Memory B cell (primary cell): ENCODE measurements around the gene ZEB2.
A peak's percentile ranks its signal among the peaks of the same experiment; 100 is the strongest.

ENCODE experiments used
- ATAC-seq: fragments of 150-1000 bp; cut with Tn5 transposase; 2 replicates; pipeline ENCODE4 v1.10.0; 2021; ENCODE audit warnings: low read depth, mild to moderate bottlenecking, moderate library complexity
- DNase-seq, 2 donors: peaks; one replicate each; pipeline ENCODE4 v3.0.0; 2022; ENCODE audit warnings: low spot score in 2 of 2
- H3K27ac Mint-ChIP-seq: one replicate; pipeline ENCODE4 v1.8.0; 2022; ENCODE audit warnings: mild to moderate bottlenecking, moderate library complexity, mixed read lengths
- H3K27me3 Mint-ChIP-seq: one replicate; pipeline ENCODE4 v1.8.0; 2022; ENCODE audit warnings: mixed read lengths
- H3K36me3 Mint-ChIP-seq: one replicate; pipeline ENCODE4 v1.8.0; 2022; ENCODE audit warnings: mild to moderate bottlenecking, mixed read lengths
- H3K4me1 Mint-ChIP-seq: one replicate; pipeline ENCODE4 v1.8.0; 2022; ENCODE audit warnings: mixed read lengths
- H3K4me3 Mint-ChIP-seq: one replicate; pipeline ENCODE4 v1.8.0; 2022; ENCODE audit warnings: mild to moderate bottlenecking, moderate library complexity, mixed read lengths
- H3K9me3 Mint-ChIP-seq: one replicate; pipeline ENCODE4 v1.8.0; 2022; ENCODE audit warnings: mixed read lengths

Gene ZEB2

DNA sequence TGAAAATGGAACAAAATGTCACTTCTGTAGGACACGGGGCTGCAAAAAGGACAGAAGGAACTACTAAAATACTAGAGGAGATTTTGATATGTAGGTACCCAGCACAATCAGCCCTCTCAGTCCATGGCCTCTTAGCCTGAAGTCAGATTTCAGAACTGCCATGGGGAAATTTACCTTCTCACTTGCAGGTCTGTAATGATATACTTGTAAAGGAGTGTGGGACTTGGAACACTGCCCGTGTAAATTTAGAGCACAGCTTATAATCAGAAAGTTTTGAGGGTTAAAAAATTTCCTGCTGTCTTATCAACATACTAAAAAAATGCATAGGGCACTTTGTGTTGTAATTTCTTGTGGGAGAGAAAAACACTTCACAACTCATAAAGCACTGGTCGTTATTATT, 60.6 kb downstream of the ZEB2 start:
- H3K9me3 Mint-ChIP-seq = no peaks in the 10 kb centered on the region
- no peaks in the 10 kb centered on the region for H3K27me3 Mint-ChIP-seq
- DNase-seq = no peak
- peaks cover 6% of the 10 kb centered on the region for H3K36me3 Mint-ChIP-seq
- no peak overlapping the region for H3K4me3 Mint-ChIP-seq
- peaks cover 45% of the 10 kb centered on the region for H3K4me1 Mint-ChIP-seq
- H3K27ac Mint-ChIP-seq = peak overlapping the region; percentile 40
- no peak for ATAC-seq

DNA sequence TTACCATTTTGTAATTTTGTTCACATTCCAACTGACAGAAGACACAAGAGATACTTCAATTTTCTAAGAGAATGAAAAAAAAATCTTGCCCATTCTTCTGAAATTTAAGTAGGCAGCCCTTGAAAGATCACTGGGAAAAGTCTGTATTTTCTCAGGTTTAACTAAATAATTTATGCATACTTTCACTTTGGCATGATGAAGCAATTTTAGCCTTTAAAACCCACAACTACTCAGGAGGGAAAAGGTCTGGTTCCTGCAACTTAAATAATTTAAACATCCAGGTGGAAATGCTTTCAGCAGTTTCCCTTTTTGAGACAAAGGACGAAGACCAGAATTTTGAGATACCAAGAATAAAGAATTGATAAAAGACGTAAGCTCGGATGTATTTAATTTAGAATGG, 61.4 kb downstream of the ZEB2 start:
- H3K4me1 Mint-ChIP-seq = peaks cover 49% of the 10 kb centered on the region
- H3K27ac Mint-ChIP-seq = peak overlapping the region; percentile 40
- H3K36me3 Mint-ChIP-seq = peaks cover 3% of the 10 kb centered on the region
- no peaks in the 10 kb centered on the region for H3K27me3 Mint-ChIP-seq
- no peak for ATAC-seq
- no peak for DNase-seq
- H3K4me3 Mint-ChIP-seq = no peak overlapping the region
- no peaks in the 10 kb centered on the region for H3K9me3 Mint-ChIP-seq

DNA sequence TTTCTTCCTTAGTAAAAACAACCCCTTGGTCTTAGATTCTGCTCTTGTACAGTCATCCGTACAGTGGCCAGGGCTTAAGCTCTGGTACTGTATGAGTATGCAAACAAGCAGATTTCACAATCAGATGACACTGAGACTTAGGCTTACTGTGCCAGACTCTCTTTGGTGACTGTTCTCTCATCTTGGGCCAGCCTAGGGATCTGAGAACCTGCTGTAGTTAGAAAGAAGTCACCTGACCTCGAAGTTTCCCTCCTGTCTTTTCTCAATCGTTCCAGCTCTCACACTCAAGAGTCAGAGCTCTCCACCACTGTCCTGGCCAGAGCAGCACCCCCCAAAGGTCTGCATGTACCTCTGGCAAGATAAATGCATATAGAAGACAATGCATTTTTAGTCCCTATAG, 63.2 kb downstream of the ZEB2 start:
- DNase-seq = no peak
- Mint-ChIP-seq H3K4me1 (peaks cover 57% of the 10 kb centered on the region), H3K27ac (peak overlapping the region; percentile 35)

DNA sequence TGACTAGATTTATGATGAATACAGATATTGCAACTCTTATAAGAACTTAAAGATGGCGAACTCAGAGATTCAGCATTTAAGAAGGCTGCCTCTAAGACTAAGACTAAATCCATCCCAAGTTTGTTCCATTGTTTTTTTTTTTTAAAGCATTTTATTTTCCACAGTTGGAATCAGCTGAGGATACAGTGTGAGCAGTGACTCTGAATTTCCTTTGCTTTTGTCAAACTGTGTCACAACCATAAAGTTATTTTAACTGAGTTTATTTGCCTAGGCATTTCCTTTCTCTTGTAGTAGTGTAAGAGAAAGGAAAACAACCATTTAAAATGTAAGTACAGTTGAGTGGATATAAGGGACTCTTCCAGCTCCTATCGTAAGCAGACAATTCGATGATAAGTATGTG, 63.9 kb downstream of the ZEB2 start:
- Mint-ChIP-seq H3K4me1 (peaks cover 51% of the 10 kb centered on the region), H3K4me3 (no peak overlapping the region), H3K27me3 (no peaks in the 10 kb centered on the region), H3K9me3 (no peaks in the 10 kb centered on the region), H3K27ac (peak overlapping the region; percentile 35), H3K36me3 (peaks cover 3% of the 10 kb centered on the region)
- no peak for ATAC-seq
- no peak for DNase-seq

More for the DNA sequence above, 63.2 kb downstream of the ZEB2 start:
- peak; percentile 74 for ATAC-seq
- H3K9me3 Mint-ChIP-seq = no peaks in the 10 kb centered on the region
- peaks cover 3% of the 10 kb centered on the region for H3K36me3 Mint-ChIP-seq
- H3K4me3 Mint-ChIP-seq = no peak overlapping the region
- H3K27me3 Mint-ChIP-seq = no peaks in the 10 kb centered on the region

DNA sequence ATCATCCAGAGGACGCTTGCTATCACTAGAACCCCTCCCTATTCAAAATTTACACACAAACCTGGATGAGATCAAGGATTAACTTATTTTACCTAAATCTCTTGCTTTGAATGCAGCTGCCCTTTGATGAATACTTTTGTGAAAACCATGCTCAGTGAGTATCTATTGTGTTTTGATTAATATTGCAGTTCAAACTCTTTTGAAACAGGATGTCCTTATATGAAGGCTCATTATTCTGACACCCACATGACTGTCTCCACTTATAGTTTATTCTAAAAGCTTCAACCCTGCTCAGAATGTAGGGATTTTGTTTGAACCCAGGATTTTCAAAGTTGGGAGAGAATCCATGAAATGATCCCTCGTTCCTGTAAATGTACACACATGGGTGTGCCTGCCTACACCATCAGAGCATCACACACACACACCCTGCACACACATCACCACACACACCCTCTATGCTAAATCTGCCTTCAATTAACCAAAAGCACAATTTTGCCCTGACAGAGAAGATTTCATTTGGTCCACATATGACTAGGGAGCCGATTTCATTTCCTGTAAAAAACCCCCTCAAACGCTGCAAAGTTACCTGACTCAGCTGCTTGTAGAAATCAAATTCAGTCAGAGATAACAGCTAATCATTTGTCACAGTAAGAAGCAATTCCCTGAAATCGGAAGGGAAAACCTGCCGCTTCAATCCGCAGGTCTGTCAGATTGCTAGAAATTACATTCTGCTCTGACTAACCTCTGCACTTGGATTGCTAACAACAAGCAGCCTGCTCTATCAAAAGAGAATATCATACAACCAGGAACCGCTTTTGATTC, 65.2 kb downstream of the ZEB2 start:
- H3K4me1 Mint-ChIP-seq = peaks cover 53% of the 10 kb centered on the region
- H3K27ac Mint-ChIP-seq = peak overlapping the region; percentile 35
- no peak for DNase-seq
- ATAC-seq = peak; percentile 51
- H3K27me3 Mint-ChIP-seq = no peaks in the 10 kb centered on the region
- no peaks in the 10 kb centered on the region for H3K9me3 Mint-ChIP-seq
- peaks cover 3% of the 10 kb centered on the region for H3K36me3 Mint-ChIP-seq
- H3K4me3 Mint-ChIP-seq = peak overlapping the region; percentile 25

DNA sequence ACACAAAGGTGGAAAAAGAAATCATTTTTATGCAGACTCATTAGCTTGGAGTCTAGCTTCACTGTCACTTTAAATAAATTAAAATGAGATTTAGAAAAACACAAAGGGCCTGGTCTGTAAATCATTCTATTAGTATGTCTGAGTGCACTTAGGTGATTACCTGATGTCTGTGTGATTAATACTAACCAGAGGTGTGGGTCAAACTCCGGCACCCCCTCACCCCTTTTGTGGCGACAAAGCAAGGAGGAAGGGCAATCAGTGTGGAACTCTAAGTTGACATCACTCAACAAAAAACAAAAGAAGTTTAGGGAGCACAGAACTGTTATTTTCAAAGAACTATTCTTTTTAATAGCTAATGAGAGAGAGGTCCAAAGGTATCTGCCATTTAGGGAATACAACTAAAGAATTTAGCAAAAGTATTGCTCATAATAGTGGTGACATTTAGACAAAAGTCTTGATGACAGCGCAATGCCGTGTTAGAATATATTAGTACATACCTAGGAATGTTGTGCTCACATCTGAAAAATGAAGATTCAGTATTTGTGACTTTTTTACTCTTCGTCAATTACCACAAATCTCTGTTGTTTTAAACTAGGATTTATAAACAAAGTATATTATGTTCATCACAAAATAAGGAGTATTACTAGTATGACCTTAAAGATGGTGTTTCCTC, 66.3 kb downstream of the ZEB2 start:
- Mint-ChIP-seq H3K9me3 (no peaks in the 10 kb centered on the region), H3K4me3 (no peak overlapping the region), H3K27ac (peak overlapping the region; percentile 31), H3K36me3 (peaks cover 3% of the 10 kb centered on the region), H3K4me1 (peaks cover 54% of the 10 kb centered on the region), H3K27me3 (no peaks in the 10 kb centered on the region)
- DNase-seq = no peak
- ATAC-seq = no peak

DNA sequence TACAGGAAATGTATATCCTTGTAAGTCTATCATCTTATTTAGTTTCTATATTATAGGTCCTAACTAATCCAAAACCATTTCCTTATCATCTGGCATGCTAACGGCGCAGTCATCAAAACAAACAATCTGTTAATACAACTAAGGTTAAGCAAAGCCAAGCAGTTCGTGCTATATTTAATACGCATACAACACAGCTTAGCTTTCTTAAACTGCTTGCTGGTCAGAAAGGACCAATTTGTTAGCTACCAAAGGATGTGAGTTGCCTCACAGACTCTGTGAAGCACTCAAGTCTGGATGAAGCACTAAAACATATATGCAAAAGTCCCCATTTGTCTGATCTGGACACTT, 67.0 kb downstream of the ZEB2 start:
- no peaks in the 10 kb centered on the region for H3K9me3 Mint-ChIP-seq
- ATAC-seq = no peak
- peaks cover 56% of the 10 kb centered on the region for H3K4me1 Mint-ChIP-seq
- H3K27me3 Mint-ChIP-seq = no peaks in the 10 kb centered on the region
- H3K27ac Mint-ChIP-seq = peak overlapping the region; percentile 31
- H3K4me3 Mint-ChIP-seq = no peak overlapping the region
- DNase-seq = no peak
- H3K36me3 Mint-ChIP-seq = peaks cover 3% of the 10 kb centered on the region

DNA sequence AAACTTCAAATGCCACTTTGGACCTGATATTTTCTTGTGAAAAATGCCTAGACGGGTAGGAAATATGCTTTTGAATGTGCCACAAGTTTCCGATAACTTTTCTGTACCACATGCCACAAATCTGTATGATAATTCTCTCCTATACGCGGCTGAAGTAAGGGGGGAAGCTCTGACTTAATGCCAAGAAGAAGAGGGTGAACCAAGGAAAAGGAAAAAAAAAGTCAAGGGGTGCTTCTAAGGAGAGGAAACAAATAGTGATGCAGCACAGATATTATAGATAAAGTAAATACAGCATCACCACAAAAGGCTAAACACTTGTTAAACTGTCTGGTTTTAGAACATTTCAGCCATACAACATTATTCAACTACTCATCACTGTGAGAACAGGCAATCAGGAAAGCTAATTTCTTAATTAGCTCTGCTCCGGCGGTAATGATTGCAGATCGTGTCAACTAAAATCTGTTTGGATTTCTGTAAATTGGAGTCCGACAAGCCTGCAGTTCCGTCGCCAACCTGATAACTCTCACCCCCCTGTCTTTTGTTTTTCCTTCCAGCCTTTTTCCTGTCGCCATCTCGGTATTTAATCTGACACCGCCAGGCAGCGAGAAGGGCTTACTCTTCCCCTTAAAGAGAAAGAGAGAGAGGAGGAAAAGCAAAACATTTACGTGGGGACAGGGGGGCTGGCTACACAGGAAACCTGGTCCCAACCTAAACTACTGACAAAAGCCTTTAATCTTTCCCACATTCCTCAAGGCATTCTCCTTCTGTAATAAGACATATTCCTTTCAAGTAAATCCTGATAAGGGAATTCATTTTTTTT, 67.5 kb downstream of the ZEB2 start:
- no peaks in the 10 kb centered on the region for H3K27me3 Mint-ChIP-seq
- H3K36me3 Mint-ChIP-seq = peaks cover 3% of the 10 kb centered on the region
- peak overlapping the region; percentile 11 for H3K4me3 Mint-ChIP-seq
- peaks cover 58% of the 10 kb centered on the region for H3K4me1 Mint-ChIP-seq
- H3K9me3 Mint-ChIP-seq = no peaks in the 10 kb centered on the region
- ATAC-seq (no peak), DNase-seq (no peak)
- H3K27ac Mint-ChIP-seq = peak overlapping the region; percentile 83

DNA sequence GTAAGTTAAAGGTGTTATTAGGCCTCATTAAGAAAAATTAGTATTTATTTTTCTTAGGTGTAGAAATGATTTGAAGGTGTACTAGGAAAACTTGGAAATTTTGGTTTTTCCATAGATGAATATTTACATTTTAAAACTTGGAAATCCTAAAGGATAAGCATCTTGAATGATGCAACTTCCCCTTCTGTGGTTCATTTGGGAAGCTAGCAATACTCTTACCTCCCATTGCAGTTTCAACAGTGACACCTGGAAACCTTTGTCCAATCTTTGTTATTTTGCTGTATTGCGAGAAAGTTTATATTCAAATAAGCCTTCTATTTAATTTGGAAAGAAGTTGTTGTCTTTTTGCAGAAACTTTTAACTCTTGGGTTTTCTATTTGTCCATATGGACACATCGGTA, 68.5 kb downstream of the ZEB2 start:
- H3K4me3 Mint-ChIP-seq = no peak overlapping the region
- H3K27ac Mint-ChIP-seq = no peak overlapping the region
- DNase-seq = no peak
- peaks cover 53% of the 10 kb centered on the region for H3K4me1 Mint-ChIP-seq
- H3K36me3 Mint-ChIP-seq = peaks cover 3% of the 10 kb centered on the region
- ATAC-seq = no peak
- H3K9me3 Mint-ChIP-seq = no peaks in the 10 kb centered on the region
- no peaks in the 10 kb centered on the region for H3K27me3 Mint-ChIP-seq

DNA sequence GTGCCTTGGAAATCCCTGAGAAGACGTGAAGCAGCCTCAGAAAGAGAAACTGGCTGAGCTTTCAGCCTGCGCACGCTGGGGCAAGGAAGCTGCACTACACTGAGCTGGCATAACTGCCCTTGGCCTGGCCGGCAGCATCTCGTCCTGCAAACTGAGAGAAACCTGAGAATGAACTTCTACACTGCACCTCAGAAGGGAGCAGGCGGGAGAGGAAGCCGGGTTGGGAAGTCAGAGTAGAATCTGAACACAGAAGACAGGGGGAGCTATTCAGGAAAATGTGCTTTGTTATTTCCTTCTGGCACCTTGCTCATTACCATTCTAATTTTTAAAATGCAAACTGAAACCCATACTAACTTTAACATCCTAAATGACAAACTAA, 70.9 kb downstream of the ZEB2 start:
- Mint-ChIP-seq H3K4me1 (peaks cover 47% of the 10 kb centered on the region), H3K27ac (peak overlapping the region; percentile 68), H3K9me3 (no peaks in the 10 kb centered on the region), H3K27me3 (no peaks in the 10 kb centered on the region), H3K36me3 (peaks cover 9% of the 10 kb centered on the region), H3K4me3 (peak overlapping the region; percentile 76)
- ATAC-seq = peak; percentile 86
- peak; percentile 8 to 23 for DNase-seq

DNA sequence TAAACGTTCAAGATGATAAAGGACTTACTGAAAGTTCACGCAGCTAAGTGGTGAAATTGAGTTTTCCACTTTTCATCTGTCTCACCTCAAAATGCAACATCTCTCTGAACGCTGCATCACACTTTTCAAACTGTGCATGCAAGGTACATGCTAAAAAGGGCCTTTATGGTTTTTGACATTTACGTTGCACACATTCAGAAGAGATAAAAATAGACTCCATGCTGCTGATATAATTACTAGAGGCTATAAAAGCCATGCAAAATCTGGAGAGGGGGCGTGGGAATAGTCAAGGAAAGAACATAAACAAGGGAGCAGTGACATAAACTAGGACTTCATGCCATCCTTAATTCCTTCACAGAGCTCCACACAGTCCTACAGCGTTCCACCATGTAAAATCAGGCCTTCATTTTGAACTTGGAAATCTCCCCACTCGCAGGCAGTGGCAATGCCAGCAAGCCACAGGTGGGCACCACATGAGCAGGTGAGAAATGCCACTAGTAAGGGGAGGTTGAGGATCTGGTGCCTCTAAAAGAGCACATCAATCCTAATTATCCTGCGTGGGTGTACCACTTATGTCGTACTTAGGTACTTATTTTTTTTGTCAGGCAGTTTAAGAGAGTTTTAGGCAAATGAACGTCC, 71.4 kb downstream of the ZEB2 start:
- Mint-ChIP-seq H3K9me3 (no peaks in the 10 kb centered on the region), H3K36me3 (peaks cover 9% of the 10 kb centered on the region), H3K27me3 (no peaks in the 10 kb centered on the region), H3K4me1 (peaks cover 48% of the 10 kb centered on the region), H3K4me3 (peak overlapping the region; percentile 76), H3K27ac (peak overlapping the region; percentile 68)
- ATAC-seq (no peak), DNase-seq (no peak)

DNA sequence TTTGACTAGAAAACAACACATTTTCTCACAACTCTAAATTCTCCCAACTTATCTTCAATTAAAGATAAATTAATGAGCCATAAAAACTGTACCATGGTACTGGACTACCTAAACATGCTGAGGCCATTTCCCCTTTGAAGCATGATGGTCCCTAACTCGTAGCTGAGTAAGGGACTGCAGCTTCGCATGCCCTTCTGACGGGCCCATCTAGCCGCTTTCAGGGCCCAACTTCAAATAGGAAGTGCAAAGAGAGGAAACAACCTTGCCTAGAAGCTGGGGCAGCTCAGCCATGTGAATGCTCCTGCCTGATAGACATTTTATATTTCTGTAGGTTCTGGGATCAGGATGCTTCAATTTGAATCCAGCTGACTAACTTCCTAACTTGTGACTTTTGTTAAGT, 72.4 kb downstream of the ZEB2 start:
- H3K27me3 Mint-ChIP-seq = no peaks in the 10 kb centered on the region
- peaks cover 9% of the 10 kb centered on the region for H3K36me3 Mint-ChIP-seq
- H3K27ac Mint-ChIP-seq = no peak overlapping the region
- H3K4me3 Mint-ChIP-seq = no peak overlapping the region
- ATAC-seq (no peak), DNase-seq (no peak)
- H3K9me3 Mint-ChIP-seq = no peaks in the 10 kb centered on the region
- H3K4me1 Mint-ChIP-seq = peaks cover 43% of the 10 kb centered on the region

DNA sequence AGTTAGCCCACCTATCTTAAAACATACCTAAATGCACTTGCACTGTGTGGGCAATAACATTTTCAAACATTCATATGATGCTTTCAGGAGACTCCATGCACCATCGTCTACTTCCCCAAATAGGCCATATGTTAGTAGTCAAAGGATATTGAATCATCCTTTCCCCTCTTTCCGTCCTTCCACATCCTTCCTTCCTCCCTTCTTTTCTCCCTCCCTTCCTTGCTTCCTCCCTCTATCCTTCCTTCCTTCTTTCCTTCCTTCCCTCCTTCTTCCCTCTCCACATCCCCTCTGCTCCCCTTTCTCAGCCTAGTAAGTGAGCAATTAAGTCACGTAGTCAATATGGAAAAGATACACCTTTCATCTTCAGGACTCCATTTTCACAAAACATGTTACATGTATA, 73.8 kb downstream of the ZEB2 start:
- ATAC-seq = no peak
- Mint-ChIP-seq H3K27ac (peak overlapping the region; percentile 74), H3K27me3 (no peaks in the 10 kb centered on the region), H3K36me3 (peaks cover 8% of the 10 kb centered on the region), H3K4me1 (peaks cover 39% of the 10 kb centered on the region), H3K9me3 (no peaks in the 10 kb centered on the region), H3K4me3 (no peak overlapping the region)
- DNase-seq = no peak

DNA sequence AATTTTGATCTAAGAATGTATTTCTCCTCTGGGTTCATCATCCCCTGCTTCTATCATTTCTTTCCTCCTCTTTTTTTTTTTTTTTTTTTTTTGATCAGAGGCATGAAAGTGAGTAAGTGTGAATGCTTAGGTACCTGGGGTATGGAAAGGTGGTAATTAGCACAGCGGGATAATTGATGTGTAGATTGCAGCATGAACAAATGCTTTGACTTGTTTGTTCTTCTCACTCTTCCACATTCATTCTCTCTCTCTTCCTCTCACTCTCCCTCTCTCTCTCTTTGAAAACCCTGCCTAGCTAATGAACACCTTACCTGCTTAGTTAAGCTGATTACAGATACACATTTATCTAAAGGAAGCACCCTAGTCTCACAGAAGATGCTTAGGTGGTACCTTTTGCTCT, 74.7 kb downstream of the ZEB2 start:
- peaks cover 41% of the 10 kb centered on the region for H3K4me1 Mint-ChIP-seq
- no peak for ATAC-seq
- DNase-seq = no peak
- no peaks in the 10 kb centered on the region for H3K9me3 Mint-ChIP-seq
- H3K27me3 Mint-ChIP-seq = no peaks in the 10 kb centered on the region
- peaks cover 8% of the 10 kb centered on the region for H3K36me3 Mint-ChIP-seq
- peak overlapping the region; percentile 2 for H3K27ac Mint-ChIP-seq
- H3K4me3 Mint-ChIP-seq = no peak overlapping the region
